ENCODE results near the gene ASIC1.
A peak's percentile ranks its signal among the peaks of the same experiment; 100 is the strongest.
"Not testable (repeated sequence)": the region's sequence is repeated elsewhere in the genome, so short reads cannot be mapped to it uniquely, and the experiment has no call there.

ASIC1 gene

GRCh38 chr12:50083301-50083700 lies 25.9 kb downstream of the ASIC1 start:
- POLR2A ChIA-PET, result no interaction called here
- no peak for DNase-seq (ENCODE audit: extremely low spot score)
- CTCF ChIA-PET, result interaction anchor here (0.9 to 5.2 kb wide), 12 partner anchors 9 to 231 kb away, joined by 3 to 66 read pairs (median 5); partner anchors contain the start of gene COX14
- TF ChIP-seq CTCF (IDR thresholded peaks at IDR 0.05; ENCODE audit: control extremely low read depth, extremely low read depth, low read depth, missing control alignments), result no peak

GRCh38 chr12:50084409-50084774 lies 27.0 kb downstream of the ASIC1 start:
- DNase-seq (ENCODE audit: extremely low spot score), result not testable (repeated sequence)
- ChIA-PET POLR2A (interaction anchor here (0.6 to 1.0 kb wide), 5 partner anchors 27 to 332 kb away, joined by 3 to 12 read pairs (median 5); partner anchors contain the start of genes CERS5 and COX14), CTCF (interaction anchor here (0.6 to 5.2 kb wide), 21 partner anchors 10 to 205 kb away, joined by 3 to 66 read pairs (median 7); partner anchors contain the start of genes CERS5 and COX14)

- peak; percentile 78 for TF ChIP-seq CTCF (IDR thresholded peaks at IDR 0.05; ENCODE audit: control extremely low read depth, extremely low read depth, low read depth, missing control alignments)
- ChIA-PET POLR2A (interaction anchor here (0.6 to 1.0 kb wide), 4 partner anchors 27 to 333 kb away, joined by 3 to 12 read pairs (median 4); partner anchors contain the start of genes CERS5 and COX14), CTCF (interaction anchor here (0.6 to 5.2 kb wide), 23 partner anchors 10 to 204 kb away, joined by 3 to 66 read pairs (median 7); partner anchors contain the start of genes CERS5, COX14 and GPD1)
- peak; percentile 94 for DNase-seq (ENCODE audit: extremely low spot score)
Observed at GRCh38 chr12:50084775-50085614, 27.6 kb downstream of the ASIC1 start, which contains the start of gene SMARCD1. SMARCD1 (plus strand) TSS chr12:50085342; CDS start chr12:50085370, 28 bp downstream.

GRCh38 chr12:50085615-50086072 lies 28.2 kb downstream of the ASIC1 start:
- POLR2A ChIA-PET, result interaction anchor here (1.0 kb wide), 2 partner anchors 26 to 82 kb away, joined by 3 to 12 read pairs; partner anchors contain the start of genes CERS5 and COX14
- TF ChIP-seq CTCF (IDR thresholded peaks at IDR 0.05; ENCODE audit: control extremely low read depth, extremely low read depth, low read depth, missing control alignments), result no peak
- CTCF ChIA-PET, result interaction anchor here (1.0 to 5.2 kb wide), 17 partner anchors 11 to 119 kb away, joined by 3 to 66 read pairs (median 7); partner anchors contain the start of genes CERS5, COX14 and GPD1
- DNase-seq (ENCODE audit: extremely low spot score), result no peak

- POLR2A ChIA-PET, result no interaction called here
Observed at GRCh38 chr12:50086148-50086547, 28.8 kb downstream of the ASIC1 start.

GRCh38 chr12:50087151-50087550 lies 29.8 kb downstream of the ASIC1 start:
- no peak for DNase-seq (ENCODE audit: extremely low spot score)
- POLR2A ChIA-PET, result no interaction called here
- CTCF ChIA-PET, result interaction anchor here (0.9 to 6.2 kb wide), 25 partner anchors 9 to 308 kb away, joined by 3 to 113 read pairs (median 5); partner anchors contain the start of genes CERS5, COX14 and GPD1
- TF ChIP-seq CTCF (IDR thresholded peaks at IDR 0.05; ENCODE audit: control extremely low read depth, extremely low read depth, low read depth, missing control alignments), result no peak

More at GRCh38 chr12:50086148-50086547, 28.8 kb downstream of the ASIC1 start:
- no peak for TF ChIP-seq CTCF (IDR thresholded peaks at IDR 0.05; ENCODE audit: control extremely low read depth, extremely low read depth, low read depth, missing control alignments)
- no peak for DNase-seq (ENCODE audit: extremely low spot score)
- CTCF ChIA-PET, result interaction anchor here (1.3 to 5.2 kb wide), 10 partner anchors 11 to 119 kb away, joined by 4 to 66 read pairs (median 10); partner anchors contain the start of genes CERS5, COX14 and GPD1
